ENCODE results near the gene TMEM101.

- peak; percentile 52 to 74 (median 71) for TF ChIP-seq CTCF (optimal IDR thresholded peaks at IDR 0.05 in 1 of 3, IDR thresholded peaks at IDR 0.05 in 1 of 3, conservative IDR thresholded peaks at IDR 0.05 in 1 of 3; ENCODE audit: extremely low read depth in 1 of 3, insufficient read depth in 2 of 3, low read length in 3 of 3)
- no peak for TF ChIP-seq EZH2 (IDR thresholded peaks at IDR 0.05; ENCODE audit: low read length)
These were observed 8.0 kb downstream of the TMEM101 start for GRCh38 chr17:44006598-44007345.
